Osteocyte (in vitro differentiated cells): ENCODE results near the gene C6orf141. TPM values are rescaled to one million over a fixed set of nuclear protein-coding genes. Genes with fewer than 3 reads are reported as not detected.

Experiments
- DNase-seq: peaks from one replicate; pipeline ENCODE4 v3.0.0; 2021; ENCODE audit warnings: mixed read lengths; ENCODE audit not compliant: unreplicated experiment; ENCODE audit errors: extremely low spot score
- H3K27ac Mint-ChIP-seq: one replicate; pipeline ENCODE4 v1.8.0; 2021; ENCODE audit warnings: mild to moderate bottlenecking, mixed read lengths; ENCODE audit not compliant: unreplicated experiment
- H3K27me3 Mint-ChIP-seq: one replicate; pipeline ENCODE4 v1.8.0; 2021; ENCODE audit warnings: mixed read lengths; ENCODE audit not compliant: unreplicated experiment
- H3K36me3 Mint-ChIP-seq: one replicate; pipeline ENCODE4 v1.8.0; 2021; ENCODE audit warnings: mixed read lengths; ENCODE audit not compliant: unreplicated experiment
- H3K4me1 Mint-ChIP-seq: one replicate; pipeline ENCODE4 v1.8.0; 2021; ENCODE audit warnings: mixed read lengths; ENCODE audit not compliant: unreplicated experiment
- H3K4me3 Mint-ChIP-seq: one replicate; pipeline ENCODE4 v1.8.0; 2021; ENCODE audit warnings: mild to moderate bottlenecking, moderate library complexity, mixed read lengths; ENCODE audit not compliant: unreplicated experiment
- H3K9me3 Mint-ChIP-seq: one replicate; pipeline ENCODE4 v1.8.0; 2021; ENCODE audit warnings: mixed read lengths; ENCODE audit not compliant: unreplicated experiment
- CTCF ChIP-seq: fragments of 200-600 bp; sonication (generic); IDR thresholded peaks from 2 replicates; pipeline ENCODE4 v1.5.0; 2021; ENCODE audit warnings: antibody characterized with exemption, mild to moderate bottlenecking, moderate library complexity
- total RNA-seq: library from RNA; stranded (reverse); gene quantifications from 2 replicates; pipeline ENCODE4 v1.2.1, GENCODE V29; 2021

C6orf141 gene
- total RNA-seq, 1 donor from 2014 or later, result not detected

DNA sequence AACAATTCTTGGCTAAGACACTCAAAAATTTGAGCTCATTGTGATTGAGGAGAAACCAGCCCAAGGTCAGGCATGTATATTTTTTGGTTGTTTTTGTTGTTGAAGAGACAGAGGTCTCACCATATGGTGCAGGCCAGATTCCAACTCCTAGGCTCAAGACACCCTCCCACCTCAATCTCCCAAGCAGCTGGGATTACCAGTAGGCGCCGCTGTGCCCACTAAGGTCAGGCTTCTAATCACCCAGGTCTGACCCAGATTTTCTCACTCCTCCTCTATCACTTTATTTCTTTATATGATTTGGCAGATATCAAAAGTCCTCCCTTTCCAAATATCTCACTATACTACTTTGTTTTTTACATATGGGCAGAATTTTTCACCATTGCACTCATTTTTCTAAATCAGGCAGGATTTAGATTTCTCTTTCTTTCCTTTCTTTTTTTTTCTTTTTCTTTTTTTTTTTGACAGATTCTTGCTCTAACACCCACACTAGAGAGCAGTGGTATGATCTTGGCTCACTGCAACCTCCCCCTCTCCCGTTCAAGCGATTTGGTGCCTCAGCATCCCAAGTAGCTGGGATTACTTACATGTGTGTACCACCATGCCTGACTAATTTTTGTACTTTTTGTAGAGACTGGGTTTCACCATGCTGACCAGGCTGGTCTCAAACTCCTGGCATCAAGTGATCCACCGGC is 1.7 kb upstream of the C6orf141 start:
- Mint-ChIP-seq H3K27me3 (peaks cover 55% of the 10 kb centered on the region), H3K4me1 (peaks cover 18% of the 10 kb centered on the region), H3K4me3 (no peak overlapping the region), H3K36me3 (no peaks in the 10 kb centered on the region), H3K9me3 (no peaks in the 10 kb centered on the region), H3K27ac (no peak overlapping the region)
- no peak for TF ChIP-seq CTCF
- no peak for DNase-seq

GRCh38 chr6:49549691-49550491 is 577 bp upstream of the C6orf141 start:
- no peak for DNase-seq
- no peaks in the 10 kb centered on the region for H3K36me3 Mint-ChIP-seq
- TF ChIP-seq CTCF, result no peak
- peak overlapping the region; percentile 68 for H3K4me3 Mint-ChIP-seq
- H3K27ac Mint-ChIP-seq, result no peak overlapping the region
- H3K4me1 Mint-ChIP-seq, result peaks cover 18% of the 10 kb centered on the region
- H3K27me3 Mint-ChIP-seq, result peaks cover 60% of the 10 kb centered on the region
- no peaks in the 10 kb centered on the region for H3K9me3 Mint-ChIP-seq

- peak overlapping the region; percentile 68 for H3K4me3 Mint-ChIP-seq
- H3K27ac Mint-ChIP-seq, result no peak overlapping the region
- no peaks in the 10 kb centered on the region for H3K9me3 Mint-ChIP-seq
Observed at GRCh38 chr6:49551078-49551865, 804 bp downstream of the C6orf141 start.

GRCh38 chr6:49551866-49552129 is 1.3 kb downstream of the C6orf141 start:
- Mint-ChIP-seq H3K4me3 (peak overlapping the region; percentile 68), H3K27me3 (peaks cover 55% of the 10 kb centered on the region), H3K9me3 (no peaks in the 10 kb centered on the region), H3K36me3 (no peaks in the 10 kb centered on the region), H3K4me1 (peaks cover 18% of the 10 kb centered on the region), H3K27ac (no peak overlapping the region)
- TF ChIP-seq CTCF, result no peak
- no peak for DNase-seq

More at GRCh38 chr6:49551078-49551865, 804 bp downstream of the C6orf141 start:
- Mint-ChIP-seq H3K27me3 (peaks cover 60% of the 10 kb centered on the region), H3K4me1 (peaks cover 18% of the 10 kb centered on the region), H3K36me3 (no peaks in the 10 kb centered on the region)
- TF ChIP-seq CTCF, result no peak
- no peak for DNase-seq

DNA sequence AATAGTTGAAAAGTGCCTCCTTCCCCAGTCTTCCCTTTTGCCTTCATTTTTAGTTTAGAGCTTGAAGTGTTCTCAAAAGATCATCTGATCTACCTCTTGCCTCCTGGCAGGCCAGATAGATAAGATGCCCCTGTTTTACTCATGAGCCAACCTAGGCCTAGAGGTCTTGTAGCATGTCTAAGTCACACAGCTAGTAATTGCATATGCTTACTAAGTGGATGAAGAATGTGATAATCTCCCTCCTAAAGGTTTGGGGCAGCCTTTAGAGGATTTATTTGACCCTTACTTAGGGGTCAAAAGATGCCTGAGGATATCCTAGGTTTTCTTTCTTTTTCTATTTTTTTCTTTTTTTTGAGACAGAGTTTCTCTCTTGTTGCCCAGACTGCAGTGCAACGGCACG is 2.1 kb downstream of the C6orf141 start:
- TF ChIP-seq CTCF, result no peak
- Mint-ChIP-seq H3K27ac (no peak overlapping the region), H3K27me3 (peaks cover 49% of the 10 kb centered on the region), H3K4me3 (no peak overlapping the region), H3K36me3 (no peaks in the 10 kb centered on the region), H3K9me3 (no peaks in the 10 kb centered on the region), H3K4me1 (peaks cover 18% of the 10 kb centered on the region)
- no peak for DNase-seq
